CD4-positive, alpha-beta T cell treated with Interleukin-4 for 4 hours (primary cell): Measurements from ENCODE around the gene GRM7.
A peak's percentile ranks its signal among the peaks of the same experiment; 100 is the strongest.

ENCODE experiments used
- DNase-seq: peaks from one replicate; pipeline ENCODE4 v3.0.0-alpha.2; 2020

Gene GRM7

DNA sequence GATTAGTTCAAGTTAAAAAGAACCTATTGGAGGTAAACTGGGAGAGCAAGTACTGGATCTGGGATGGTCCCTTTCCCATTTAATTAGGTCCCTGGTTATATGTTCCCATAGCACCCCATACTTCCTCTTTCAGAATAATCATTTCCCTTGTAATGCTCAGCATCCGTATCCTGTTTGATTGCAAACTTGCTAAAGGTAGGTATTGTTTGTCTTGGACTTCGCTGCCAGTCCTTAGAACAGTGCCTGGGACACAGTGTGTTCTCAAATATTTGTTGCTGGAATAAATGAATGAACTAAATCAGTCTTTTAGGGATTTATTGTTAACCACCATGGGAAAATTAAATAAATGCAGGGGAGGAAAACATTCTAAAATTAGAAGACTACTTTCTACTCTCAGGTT is 299.8 kb downstream of the GRM7 start:
- DNase-seq = no peak

- DNase-seq = no peak
These were observed 305.5 kb downstream of the GRM7 start for GRCh38 chr3:7166460-7166859.

DNA sequence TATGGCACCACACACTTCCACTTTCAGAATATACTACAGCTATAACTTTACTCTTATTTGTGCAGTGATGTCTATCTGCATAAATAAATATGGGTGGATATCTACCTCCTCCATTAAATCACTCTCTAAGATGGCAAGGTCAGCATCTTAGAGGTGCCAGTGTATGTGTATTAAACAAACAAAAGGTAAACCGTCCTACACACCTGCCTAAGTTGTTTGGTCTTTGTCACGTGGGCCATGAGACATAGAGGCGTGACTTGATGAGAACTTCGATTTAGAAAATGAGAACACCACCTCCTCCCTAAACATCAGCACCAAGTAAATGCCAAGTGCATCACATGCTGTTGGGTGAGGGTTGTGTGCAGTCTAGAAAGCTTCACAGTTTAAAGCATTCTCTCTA is 310.6 kb downstream of the GRM7 start:
- DNase-seq = no peak

GRCh38 chr3:7172996-7173395 is 312.1 kb downstream of the GRM7 start:
- DNase-seq = no peak

GRCh38 chr3:7188551-7188950 is 327.6 kb downstream of the GRM7 start:
- DNase-seq = no peak

DNA sequence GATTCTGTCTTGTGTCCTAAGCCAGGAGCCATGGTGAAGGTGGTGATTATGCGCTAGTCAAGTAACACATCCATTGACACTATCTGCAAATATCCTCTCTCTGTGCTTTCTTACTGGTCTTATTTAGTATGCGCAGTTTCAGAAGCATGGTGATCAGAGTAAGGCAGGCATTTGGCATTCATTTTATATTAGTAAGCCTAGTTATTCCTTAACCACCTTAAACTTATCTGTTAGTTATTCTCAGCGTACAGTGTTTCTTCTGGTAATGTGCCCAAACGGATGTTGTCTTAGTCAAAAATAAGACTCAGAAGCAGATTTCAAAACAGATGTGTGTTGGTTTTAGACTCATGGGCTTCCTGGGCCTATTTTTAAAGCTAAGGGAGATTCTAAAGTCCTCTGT is 329.2 kb downstream of the GRM7 start:
- no peak for DNase-seq

DNA sequence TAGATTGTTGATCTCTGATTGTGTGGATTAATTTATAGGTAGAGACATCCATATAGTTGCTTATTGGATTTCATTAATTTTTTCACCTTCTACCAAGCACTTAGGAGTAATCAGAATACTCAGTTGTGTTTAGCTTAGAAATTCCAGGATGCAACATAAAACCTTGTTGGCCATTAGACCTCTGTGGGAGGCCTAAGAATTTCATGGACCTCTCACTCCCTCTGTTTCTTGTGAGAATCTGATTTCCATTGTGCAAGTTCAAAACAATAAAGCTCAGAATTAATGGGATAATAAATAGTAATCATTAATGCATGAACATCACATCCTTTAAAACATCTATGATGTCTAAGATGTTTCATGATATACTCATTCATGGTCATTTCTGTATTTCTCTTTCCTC is 332.4 kb downstream of the GRM7 start:
- DNase-seq = no peak

DNA sequence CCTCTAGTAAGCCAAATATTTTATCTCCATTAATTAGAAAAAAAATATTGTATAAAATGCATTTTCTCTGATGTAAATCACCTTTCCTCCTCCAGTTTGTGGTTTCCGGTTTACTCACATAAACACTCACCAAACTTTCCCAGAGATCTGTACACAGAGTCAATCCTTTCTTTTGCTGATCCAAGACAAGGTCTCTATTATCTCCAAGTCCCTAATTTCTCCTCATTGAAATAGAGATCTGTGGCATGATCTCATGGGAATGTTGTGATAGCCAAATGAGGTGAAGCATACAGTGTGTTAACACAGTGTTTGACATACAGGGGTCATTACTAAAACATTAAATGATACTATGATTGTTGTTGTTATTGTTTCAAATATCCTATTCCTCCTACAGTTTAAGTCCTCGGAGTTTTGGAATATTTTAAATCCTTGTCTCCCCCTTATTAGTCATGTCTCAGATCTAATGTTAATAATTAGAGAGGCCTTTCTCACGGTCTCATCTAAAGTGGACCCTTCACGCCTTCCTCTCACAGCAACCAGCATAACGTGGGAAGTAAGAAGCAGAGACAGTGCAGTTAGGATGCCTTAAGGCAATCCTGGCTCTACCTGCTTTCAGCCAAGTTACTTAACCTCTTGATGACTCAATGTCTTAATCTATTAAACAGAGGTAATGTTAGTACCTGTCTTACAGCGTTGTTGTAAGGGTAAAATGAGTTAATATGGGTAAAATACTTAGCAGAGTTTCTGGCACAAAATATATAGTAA is 333.3 kb downstream of the GRM7 start:
- DNase-seq = no peak

GRCh38 chr3:7195934-7196333 is 335.0 kb downstream of the GRM7 start:
- no peak for DNase-seq

GRCh38 chr3:7201784-7202183 is 340.9 kb downstream of the GRM7 start:
- no peak for DNase-seq

- DNase-seq = no peak
These were observed 343.3 kb downstream of the GRM7 start for GRCh38 chr3:7203969-7204847.

- no peak for DNase-seq
These were observed 343.9 kb downstream of the GRM7 start for GRCh38 chr3:7204848-7205156.

DNA sequence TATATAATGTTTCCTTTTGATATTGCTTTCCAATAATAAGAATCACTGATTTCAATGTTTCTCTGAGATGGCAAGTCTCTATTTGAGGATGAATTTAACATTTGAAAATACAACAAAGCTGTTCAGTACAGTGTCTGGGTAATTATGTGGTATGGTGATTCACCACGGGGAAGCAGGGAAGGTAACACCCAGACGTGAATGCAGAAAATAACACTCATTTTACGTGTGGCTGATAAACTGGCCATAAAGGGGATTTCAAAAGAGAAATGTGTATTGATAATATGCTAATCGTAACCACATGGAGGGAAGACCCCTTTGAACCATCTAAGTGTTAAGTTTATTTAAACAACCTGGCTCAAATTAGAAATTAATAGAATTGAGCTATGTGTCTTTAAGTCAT is 344.6 kb downstream of the GRM7 start:
- peak; percentile 11 for DNase-seq

- DNase-seq = no peak
These were observed 345.0 kb downstream of the GRM7 start for GRCh38 chr3:7205962-7206361.

DNA sequence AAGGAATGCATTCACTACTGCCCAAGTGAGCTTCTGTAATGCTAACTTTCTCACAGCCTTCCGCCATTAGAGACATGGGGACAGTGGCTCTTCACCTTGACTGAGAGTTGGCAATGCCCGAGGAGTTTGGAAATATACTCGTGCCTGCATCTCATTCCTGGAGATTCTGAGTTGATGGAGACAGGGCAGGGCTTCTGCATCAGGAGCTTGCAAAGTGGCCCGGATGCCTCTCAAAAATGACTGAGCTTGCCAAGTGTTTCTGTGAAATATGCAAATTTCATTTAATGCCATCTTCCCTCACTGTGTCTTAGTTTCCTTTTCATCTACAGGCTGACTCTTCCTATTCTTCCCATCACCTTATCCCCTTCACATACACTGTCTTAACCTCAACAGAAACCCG is 346.2 kb downstream of the GRM7 start:
- no peak for DNase-seq

- no peak for DNase-seq
These were observed 347.0 kb downstream of the GRM7 start for GRCh38 chr3:7207928-7208327.

GRCh38 chr3:7209098-7209497 is 348.2 kb downstream of the GRM7 start:
- DNase-seq = no peak

- no peak for DNase-seq
These were observed 350.8 kb downstream of the GRM7 start for GRCh38 chr3:7211740-7212139.

DNA sequence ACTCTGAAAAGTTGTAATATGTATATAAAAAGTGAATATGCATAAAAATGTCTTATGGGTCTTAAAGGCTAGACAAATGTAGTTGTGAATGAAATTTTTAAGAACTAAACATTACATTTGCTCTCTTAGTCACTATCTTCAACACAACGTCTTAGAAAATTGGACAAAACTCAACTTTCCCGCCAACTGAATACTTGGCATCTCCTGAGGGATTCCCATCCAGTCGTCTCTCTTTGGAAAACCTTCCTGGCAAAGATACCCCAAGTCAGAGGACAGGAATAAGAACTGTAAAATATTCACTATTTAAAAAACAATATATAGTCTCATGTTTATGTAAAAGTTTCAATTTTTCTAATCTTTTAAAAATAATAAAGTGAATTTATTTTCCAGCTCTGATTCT is 354.8 kb downstream of the GRM7 start:
- DNase-seq = no peak

DNA sequence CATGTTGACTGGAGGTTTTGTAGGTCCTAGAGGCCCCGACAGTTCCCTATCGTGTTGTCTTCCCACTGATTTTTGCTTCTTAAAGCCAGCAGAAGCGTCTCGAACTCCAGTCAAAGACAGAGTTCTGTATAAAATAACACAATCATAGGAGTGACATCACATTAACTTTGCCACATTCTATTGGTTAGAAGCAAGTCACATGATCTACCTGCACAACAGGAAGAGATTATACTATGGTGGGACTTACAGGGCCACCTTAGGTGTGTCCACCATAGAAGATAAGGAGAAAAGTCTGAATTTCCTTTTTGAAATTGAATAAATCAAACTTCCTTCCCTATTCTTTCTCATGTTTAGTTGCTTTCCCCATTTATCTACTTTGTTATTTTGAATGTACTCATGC is 365.5 kb downstream of the GRM7 start:
- no peak for DNase-seq

DNA sequence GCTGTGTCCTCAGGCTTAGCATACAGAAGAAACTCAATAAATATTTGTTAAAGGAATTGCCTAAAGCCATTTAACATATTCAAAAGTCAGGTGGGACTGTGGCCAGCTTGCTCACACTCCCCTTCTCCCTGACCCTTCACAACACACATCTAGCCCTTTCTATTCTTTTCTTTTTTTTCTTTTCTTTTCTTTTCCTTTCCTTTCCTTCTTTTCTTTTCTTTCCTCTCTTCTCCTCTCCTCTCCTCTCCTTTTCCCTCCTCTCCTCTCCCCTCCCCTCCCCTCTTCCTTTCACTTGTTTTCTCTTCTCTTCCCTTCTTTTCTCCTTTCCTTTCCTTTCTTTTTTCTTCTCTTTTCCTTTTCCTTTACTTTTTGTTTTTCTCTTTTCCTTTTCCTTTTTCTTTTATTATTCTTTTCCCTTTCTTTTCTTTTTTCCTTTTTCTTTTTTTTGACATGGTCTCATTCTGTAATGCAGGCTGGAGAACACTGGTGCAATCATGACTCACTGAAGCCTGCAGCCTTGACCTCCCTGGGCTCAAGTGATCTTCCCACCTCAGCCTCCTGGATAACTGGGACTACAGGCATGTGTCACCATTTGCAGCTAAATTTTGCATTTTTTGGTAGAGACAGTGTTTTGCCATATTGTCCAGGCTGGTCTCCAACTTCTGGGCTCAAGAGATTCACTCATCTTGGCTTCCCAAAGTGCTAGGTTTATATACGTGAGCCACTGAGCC is 377.8 kb downstream of the GRM7 start:
- no peak for DNase-seq

GRCh38 chr3:7241584-7242302 is 380.8 kb downstream of the GRM7 start:
- no peak for DNase-seq

DNA sequence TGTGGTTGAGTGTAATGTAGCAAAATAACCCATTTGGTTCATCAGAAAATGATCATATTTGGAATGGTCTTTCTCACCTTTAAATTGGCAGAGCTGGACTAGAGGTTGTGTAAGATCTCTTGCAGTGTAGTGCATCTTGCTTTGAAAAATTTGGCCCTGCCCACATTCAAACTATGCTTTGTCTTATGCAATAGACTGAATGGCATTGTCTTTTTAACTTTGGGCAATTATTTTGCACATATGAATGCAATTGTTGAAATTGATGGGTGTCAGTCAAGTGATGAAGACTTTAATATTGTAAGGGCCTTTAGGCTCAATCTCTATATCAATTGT is 381.4 kb downstream of the GRM7 start:
- no peak for DNase-seq
